ENCODE measurements around the gene CDH23. TPM values are rescaled to one million over a fixed set of nuclear protein-coding genes. Genes with fewer than 3 reads are reported as not detected.
A peak's percentile ranks its signal among the peaks of the same experiment; 100 is the strongest.
"Not testable (repeated sequence)": the region's sequence is repeated elsewhere in the genome, so short reads cannot be mapped to it uniquely, and the experiment has no call there.

Gene CDH23
- total RNA-seq, 1 experiment from 2014 or later, result 0.03 TPM

GRCh38 chr10:71595649-71596048 is 198.9 kb downstream of the CDH23 start:
- no peak for DNase-seq (ENCODE audit: low read depth)
- in situ Hi-C loops (cut with HindIII; ENCODE audit: low pct_unique_long_range_greater_than_20kb, low sequenced_read_pairs), result no loop called here

GRCh38 chr10:71596127-71596526 is 199.4 kb downstream of the CDH23 start:
- no peak for DNase-seq (ENCODE audit: low read depth)
- in situ Hi-C loops (cut with HindIII; ENCODE audit: low pct_unique_long_range_greater_than_20kb, low sequenced_read_pairs), result no loop called here

GRCh38 chr10:71596759-71597158 is 200.0 kb downstream of the CDH23 start:
- in situ Hi-C loops (cut with HindIII; ENCODE audit: low pct_unique_long_range_greater_than_20kb, low sequenced_read_pairs), result no loop called here
- DNase-seq (ENCODE audit: low read depth), result no peak

GRCh38 chr10:71597821-71598498 is 201.2 kb downstream of the CDH23 start:
- in situ Hi-C loops (cut with HindIII; ENCODE audit: low pct_unique_long_range_greater_than_20kb, low sequenced_read_pairs), result no loop called here
- no peak for DNase-seq (ENCODE audit: low read depth)

DNA sequence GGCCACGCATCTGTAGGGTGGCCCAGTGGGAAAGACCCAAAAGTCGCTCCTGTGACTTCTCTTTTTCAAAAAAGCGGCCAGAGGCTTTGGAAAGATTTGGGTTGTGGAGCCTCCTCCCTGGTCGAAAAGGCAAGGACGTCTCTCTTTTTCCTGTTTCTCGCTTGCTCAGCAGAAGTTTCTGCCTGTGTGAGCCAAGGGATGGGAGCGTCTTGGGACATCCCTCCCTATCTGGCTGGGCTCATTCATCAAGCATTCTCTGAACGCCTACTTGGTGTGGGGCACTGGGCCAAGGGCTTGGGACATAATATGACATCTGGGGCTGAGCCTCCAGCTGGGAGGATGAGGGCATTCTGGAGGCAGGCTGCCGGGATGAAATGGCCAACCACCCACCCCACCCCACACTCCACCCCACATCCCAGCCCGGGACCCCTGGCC is 201.9 kb downstream of the CDH23 start:
- no peak for DNase-seq (ENCODE audit: low read depth)
- in situ Hi-C loops (cut with HindIII; ENCODE audit: low pct_unique_long_range_greater_than_20kb, low sequenced_read_pairs), result no loop called here

DNA sequence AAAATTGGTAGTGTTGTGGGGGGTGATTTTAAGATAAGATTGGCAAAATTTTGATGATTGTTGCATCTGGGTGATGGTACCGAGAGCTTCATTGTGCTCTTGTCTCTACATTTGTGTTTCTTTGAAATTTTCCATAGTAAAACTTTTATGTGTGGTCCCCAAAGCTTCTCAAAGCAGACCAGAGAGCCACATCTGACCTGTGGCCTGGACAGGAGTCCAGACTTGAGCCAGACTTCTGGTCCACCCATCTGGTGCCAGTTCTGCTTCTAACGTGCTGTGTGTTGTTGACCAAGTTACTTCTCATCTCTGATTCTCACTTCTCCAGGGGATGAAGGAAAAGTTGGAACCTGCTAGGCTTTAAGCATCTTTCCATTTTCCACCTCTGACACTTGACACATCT is 202.8 kb downstream of the CDH23 start:
- in situ Hi-C loops (cut with HindIII; ENCODE audit: low pct_unique_long_range_greater_than_20kb, low sequenced_read_pairs), result no loop called here
- DNase-seq (ENCODE audit: low read depth), result no peak

DNA sequence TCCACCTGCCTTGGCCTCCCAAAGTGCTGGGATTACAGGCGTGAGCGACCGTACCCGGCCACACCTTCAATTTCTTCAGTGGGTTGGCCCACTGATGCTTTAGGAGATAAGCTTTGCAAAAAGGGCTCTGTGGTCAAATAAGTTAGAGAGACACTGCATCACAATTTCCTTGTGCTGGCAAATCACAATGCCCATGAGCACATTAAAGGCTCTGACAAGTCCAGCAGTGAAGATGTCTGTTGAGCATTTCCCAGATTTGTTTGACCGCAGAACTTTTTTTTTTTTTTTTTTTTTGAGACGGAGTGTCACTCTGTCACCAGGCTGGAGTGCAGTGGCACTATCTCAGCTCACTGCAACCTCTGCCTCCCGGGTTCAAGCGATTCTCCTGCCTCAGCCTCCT is 203.5 kb downstream of the CDH23 start:
- in situ Hi-C loops (cut with HindIII; ENCODE audit: low pct_unique_long_range_greater_than_20kb, low sequenced_read_pairs); DNase-seq (ENCODE audit: low read depth): not testable (repeated sequence)

- in situ Hi-C loops (cut with HindIII; ENCODE audit: low pct_unique_long_range_greater_than_20kb, low sequenced_read_pairs), result no loop called here
These were observed 204.1 kb downstream of the CDH23 start for GRCh38 chr10:71600849-71601248.

DNA sequence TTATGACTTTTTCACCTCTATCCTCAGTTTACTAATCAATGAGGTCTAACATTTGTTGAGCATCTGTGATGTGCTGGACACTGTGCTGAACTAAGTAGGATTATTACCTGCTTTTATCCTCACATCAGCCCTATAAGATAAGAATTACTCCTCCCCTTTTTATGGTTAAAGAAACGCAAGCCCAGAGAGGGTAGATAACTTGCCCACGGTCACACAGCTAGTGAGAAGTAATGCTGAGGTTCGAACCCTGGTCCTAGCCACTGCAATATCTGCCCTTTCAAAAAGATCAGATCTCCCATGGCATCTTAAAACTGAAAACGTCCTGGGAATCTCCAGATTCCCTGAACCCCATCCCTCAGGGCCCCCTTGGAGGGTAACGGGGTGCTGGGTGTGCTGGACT is 204.6 kb downstream of the CDH23 start:
- DNase-seq (ENCODE audit: low read depth), result no peak
- in situ Hi-C loops (cut with HindIII; ENCODE audit: low pct_unique_long_range_greater_than_20kb, low sequenced_read_pairs), result no loop called here

More at GRCh38 chr10:71600849-71601248, 204.1 kb downstream of the CDH23 start:
- no peak for DNase-seq (ENCODE audit: low read depth)

- in situ Hi-C loops (cut with HindIII; ENCODE audit: low pct_unique_long_range_greater_than_20kb, low sequenced_read_pairs), result no loop called here
These were observed 206.4 kb downstream of the CDH23 start for GRCh38 chr10:71603150-71603549.

DNA sequence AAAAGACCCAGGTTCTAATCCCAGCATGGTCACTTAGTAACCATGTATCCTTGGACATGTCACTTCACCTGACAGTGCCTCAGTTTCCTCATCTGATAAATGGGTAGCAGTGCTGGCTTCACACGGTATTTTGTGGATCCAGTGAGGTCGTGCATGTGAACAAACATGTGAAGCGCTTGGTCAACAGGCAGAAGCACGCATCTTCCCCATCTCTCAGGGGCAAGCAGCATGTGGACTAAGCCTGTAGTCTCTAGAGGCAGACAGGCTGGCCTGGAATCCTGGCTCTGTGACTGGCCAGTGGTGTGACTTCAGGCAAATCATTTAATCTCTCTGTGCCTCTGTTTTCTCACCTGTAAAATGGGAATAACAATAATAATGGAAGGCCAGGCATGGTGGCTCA is 207.0 kb downstream of the CDH23 start:
- in situ Hi-C loops (cut with HindIII; ENCODE audit: low pct_unique_long_range_greater_than_20kb, low sequenced_read_pairs), result no loop called here
- no peak for DNase-seq (ENCODE audit: low read depth)

More at GRCh38 chr10:71603150-71603549, 206.4 kb downstream of the CDH23 start:
- DNase-seq (ENCODE audit: low read depth), result no peak

DNA sequence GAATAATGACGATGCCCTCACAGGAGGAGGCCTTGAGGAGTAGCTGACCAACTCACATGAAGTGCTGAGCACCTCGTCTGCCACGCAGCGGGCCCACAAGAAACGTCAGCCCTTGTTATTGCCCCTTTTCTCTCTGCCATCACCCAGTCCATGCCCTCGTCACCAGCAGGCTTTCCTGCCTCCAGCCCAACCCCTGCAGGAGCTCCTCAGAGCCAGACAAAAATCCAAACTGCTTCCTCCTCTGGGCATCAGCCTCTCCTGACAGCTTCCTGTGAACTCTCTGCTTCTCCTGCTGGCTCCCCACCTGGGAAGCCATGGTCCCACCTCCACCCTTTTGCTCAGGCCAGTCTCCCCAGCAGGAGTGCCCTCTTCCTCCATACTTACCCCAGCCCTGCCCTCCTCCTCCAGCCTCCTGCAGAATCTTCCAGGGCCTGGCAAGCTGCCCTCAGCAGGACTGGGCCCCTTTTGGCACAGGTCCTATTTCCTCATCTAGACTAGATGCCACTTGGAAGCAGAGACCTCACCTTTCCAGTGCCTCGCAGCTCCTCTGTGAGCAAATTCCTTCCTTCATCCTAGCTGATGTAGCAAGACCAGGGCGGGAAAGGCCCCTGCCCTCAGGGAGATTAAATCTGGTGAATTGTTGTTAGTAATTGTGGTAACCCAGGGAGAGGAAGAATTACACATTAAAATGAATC is 207.8 kb downstream of the CDH23 start:
- in situ Hi-C loops (cut with HindIII; ENCODE audit: low pct_unique_long_range_greater_than_20kb, low sequenced_read_pairs), result no loop called here
- no peak for DNase-seq (ENCODE audit: low read depth)

DNA sequence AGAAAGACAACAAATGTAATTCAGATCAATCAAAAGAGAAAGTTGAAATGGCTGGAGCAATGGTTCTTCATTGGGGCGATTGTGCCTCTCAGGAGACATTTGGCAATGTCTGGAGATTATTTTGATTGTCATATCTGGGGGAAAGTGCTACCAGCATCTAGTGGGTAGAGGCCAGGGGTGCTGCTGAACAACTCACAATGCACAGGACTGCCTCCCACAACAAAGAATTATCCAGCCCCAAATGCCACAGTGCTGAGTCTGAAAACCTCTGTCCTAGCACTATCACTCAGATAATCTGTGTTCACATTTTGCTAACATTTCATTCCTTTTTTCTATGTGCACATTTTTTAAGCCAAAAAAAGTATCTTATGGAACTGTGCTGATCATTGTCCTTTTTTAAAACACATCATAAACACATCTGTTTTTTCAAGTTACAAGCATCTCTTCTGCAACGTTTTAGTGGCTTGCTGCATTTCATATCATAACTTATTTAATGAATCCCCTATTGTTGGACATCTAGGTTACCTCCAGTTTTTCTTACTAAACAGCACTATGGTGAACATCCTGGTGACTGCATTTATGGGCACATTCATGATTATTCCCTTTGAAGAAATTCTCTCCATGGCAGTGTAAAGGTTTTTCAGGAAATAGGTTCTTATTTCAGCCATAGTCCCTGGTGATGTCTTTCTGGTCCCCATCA is 208.7 kb downstream of the CDH23 start:
- no peak for DNase-seq (ENCODE audit: low read depth)
- in situ Hi-C loops (cut with HindIII; ENCODE audit: low pct_unique_long_range_greater_than_20kb, low sequenced_read_pairs), result no loop called here

DNA sequence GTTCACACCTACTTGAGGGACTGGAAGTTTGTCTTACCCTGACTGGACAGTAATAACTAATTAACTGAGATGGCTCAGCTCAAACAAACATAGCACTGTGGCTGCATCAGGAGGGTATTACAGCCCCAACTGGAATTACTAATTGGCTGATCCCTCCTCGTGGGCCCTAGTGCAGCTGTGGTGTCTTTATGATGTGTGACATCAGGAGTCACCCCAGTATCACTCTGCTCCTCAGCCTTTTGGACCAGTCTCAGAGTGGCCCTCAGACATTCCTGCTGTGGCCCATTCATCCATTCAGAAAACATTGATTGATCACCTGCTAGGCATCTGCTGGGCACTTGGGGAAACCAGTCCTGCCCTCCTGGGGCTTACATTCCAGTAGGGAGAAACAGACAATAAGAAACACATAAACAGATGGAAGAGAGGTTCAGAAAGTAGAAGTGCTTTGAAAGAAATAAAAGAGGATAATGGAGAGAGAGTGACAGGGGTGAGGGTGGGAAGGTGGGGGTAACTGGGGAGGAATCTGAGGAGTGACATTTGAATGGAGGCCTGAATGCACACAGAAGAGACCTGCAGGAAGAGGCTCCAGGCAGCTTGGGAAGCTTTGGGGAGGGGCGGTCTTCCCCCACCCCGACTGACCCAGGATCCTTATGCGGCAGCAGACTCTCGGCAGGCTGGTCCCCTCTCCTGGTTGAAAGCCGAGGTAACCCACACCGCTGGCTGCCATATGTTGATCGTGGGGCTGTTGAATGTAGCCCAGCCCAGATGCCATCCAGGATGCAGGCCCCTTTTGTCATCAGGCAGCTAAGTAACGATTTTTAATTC is 209.7 kb downstream of the CDH23 start:
- in situ Hi-C loops (cut with HindIII; ENCODE audit: low pct_unique_long_range_greater_than_20kb, low sequenced_read_pairs), result no loop called here
- no peak for DNase-seq (ENCODE audit: low read depth)

- no peak for DNase-seq (ENCODE audit: low read depth)
- in situ Hi-C loops (cut with HindIII; ENCODE audit: low pct_unique_long_range_greater_than_20kb, low sequenced_read_pairs), result no loop called here
These were observed 210.3 kb downstream of the CDH23 start for GRCh38 chr10:71607082-71607443.

DNA sequence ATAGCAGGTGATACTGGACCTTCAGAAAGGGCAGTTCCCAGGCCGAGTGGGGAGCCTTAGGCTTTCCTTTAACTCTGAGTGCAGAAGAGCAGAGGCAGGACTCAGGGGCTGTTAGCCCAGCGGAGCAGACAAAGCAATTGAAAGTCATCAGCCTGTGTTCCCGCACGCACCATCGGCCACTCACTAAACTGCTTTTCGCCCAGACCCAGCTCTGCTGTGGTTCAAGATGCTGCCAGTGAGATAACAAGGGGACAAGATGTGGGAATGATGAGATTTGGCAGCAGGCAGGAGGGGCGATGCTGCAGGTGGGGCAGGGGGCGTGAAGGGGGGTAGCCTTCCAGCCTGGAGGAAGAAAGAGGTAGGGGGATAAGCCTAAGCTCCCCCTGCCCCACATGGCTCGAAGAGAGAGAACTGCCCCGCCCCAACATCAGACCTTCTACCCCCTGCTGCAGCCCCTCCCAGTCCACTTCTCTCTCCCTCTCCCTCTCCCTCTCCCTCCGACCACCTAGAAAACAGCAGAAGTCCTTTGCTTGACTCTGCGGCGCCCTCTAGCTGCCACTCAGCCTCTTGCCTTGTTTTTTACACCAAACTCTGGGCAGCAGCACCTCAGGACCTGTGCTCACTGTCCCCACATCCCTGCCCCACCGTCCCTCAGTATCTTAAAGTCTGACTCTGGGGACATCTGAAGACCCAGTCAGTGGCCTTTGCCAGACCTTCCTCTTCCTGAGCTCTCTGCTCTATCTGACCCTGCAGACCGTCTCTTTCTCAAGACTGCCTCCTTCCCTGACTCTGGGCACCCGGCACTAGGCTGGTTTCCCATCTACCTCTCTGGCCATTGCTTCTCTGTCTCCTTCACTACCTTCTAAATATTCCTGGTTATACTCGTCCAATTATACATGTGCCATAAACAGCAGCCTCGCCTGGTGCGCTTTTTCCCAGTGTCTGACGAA is 212.4 kb downstream of the CDH23 start:
- DNase-seq (ENCODE audit: low read depth), result peak; percentile 35
- in situ Hi-C loops (cut with HindIII; ENCODE audit: low pct_unique_long_range_greater_than_20kb, low sequenced_read_pairs), result no loop called here

DNA sequence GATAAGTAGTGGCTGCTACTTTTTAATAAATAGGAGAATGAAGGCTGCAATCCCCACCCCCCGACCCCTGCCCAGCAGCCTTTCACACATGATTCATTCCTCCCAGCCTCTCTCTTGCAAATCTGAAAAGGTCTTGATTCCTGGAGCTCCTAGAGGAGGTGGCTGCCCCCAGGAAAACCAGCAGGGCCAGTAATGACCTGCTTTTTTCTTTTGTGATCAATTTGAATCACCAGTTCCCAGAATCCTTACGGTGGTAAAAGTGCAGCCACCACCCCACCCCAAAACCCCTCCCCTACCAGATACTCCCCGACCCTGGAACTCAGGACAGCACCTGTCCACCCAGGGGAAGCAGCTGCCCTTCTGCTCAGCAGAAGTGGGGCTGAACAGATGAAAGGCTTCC is 213.9 kb downstream of the CDH23 start:
- no peak for DNase-seq (ENCODE audit: low read depth)
- in situ Hi-C loops (cut with HindIII; ENCODE audit: low pct_unique_long_range_greater_than_20kb, low sequenced_read_pairs), result no loop called here

GRCh38 chr10:71611131-71611530 is 214.4 kb downstream of the CDH23 start:
- in situ Hi-C loops (cut with HindIII; ENCODE audit: low pct_unique_long_range_greater_than_20kb, low sequenced_read_pairs), result no loop called here
- DNase-seq (ENCODE audit: low read depth), result no peak

Measured in Caki2 (cell line).